Diencephalon (tissue), 1 donor: ENCODE data around the gene SPOP. TPM values are rescaled to one million over a fixed set of nuclear protein-coding genes. Genes with fewer than 3 reads are reported as not detected.

Experiments
- total RNA-seq: library from RNA; depleted of rRNA; stranded (reverse); fragments of >200 nt; gene quantifications from one replicate; pipeline ENCODE4 v1.2.3, GENCODE V29; 2014

SPOP gene
- 129 TPM for total RNA-seq

DNA sequence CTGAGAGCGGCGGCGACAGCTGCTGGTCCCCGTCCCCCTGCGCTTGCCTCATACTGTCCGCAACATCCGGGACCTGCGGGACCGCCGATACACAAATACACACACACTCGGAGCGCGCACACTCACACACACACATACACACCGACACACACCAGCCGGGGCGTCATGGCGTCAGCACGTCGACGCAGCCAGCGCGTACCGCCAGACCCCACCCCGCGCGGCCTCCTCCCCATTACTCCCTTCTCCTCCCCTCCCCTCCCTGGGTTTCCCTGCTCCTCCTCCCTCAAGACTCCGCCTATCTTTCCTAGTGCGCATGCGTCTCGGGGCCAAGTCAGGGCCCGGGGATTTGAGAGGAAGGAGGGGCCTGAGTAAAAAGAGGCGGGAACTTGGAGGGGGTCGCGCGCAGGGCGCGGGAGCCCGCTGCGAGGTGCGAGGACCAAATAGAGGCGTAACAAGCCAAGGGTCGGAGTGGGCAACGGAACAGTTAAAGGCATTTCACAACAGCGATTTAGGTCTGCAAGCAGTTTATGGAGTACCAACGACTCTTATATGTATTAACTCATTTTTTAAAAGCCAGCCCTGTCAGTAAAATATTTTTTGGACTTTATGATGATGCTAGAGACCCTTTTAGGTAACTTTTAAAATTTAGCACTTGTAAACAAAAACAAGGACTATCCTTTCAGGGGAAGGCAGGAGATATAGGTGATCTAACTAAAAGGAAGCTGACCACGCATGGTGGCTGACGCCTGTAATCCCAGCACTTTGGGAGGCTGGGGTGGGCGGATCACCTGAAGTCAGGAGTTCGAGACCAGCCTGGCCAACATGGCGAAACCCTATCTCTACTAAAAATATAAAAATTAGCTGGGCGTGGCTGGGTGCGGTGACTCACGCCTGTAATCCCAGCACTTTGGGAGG lies at the start of gene SPOP:
SPOP (minus strand) TSS at position 165 of the 915 bp plus-strand sequence. CDS start 55,287 bp downstream, outside the sequence.

DNA sequence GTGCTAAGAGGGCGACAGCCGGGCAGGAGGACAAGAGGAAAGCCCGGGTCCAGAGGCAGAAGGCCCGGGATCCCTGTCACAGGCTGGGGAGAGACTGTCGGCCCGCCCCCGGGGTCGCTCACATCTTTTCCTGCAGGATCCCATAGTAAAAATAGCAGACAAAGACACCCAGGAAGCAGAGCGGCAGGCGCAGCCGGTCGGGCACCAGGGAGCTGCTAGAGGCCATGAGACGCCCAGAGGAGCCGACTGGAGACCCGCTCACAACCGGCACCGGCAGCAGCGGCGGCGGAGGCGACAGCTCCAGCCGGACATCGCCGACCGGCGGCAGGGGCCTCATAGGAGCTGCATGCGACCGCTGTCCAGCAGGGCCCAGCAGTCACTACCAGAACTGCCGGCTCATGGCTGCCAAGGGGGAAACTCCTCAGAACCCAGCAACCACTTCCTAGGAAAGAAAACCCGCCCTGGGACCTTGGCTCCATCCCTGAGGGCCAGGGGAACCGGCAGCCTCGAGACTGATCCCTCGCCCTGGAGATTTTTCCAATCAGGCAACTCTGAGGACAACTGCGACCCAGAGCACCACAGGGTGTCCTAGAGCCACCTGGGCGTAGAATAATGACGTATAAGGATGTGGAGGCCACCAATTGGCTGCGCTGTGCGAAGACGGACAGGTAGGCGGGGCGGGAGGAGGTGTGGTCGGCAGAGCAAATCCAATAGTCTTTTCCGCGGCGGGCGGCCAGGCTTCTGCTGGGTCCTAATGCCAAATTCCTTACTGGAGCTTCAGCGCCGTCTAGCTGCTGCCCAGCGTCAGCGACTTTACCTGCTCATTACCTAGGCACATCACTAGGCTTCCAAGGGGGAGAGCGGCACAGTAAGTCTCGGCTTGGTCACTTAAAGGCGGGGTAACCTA lies 30.0 kb upstream of the SPOP start, which contains the start of gene SLC35B1:
SLC35B1 (minus strand) TSS at position 357 of the 907 bp plus-strand sequence; CDS start at position 226, 131 bp downstream.

DNA sequence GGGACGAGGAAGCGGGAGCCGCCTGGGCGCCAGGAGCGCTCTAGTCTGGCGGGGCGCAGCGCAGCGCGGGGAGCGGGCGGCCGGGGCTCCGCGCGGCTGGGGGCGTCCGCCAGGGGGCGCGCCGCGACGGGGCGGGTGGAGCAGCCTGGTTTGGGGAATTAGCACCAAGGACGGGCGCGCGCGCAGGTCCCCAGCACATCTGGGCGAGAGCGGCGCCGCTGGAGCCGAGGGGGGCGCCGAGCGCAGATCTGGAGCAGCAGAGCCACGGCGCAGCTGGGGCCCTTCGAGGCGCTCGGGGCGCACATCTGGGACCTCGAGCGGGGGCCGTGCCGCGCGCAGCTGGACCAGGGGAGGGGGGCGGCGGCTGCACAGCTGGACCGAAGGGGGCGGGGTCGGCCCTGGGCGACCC lies 102.2 kb downstream of the SPOP start, which contains the start of gene NXPH3:
NXPH3 (plus strand) TSS at position 193 of the 409 bp plus-strand sequence. CDS start 349 bp downstream, outside the sequence.

Other genes with a start within 250 kb of the SPOP start
- gene NGFR, start 182.8 kb downstream of the SPOP start, total RNA-seq = 6.5 TPM
- 10.8 TPM for gene NXPH3, start 102.2 kb downstream of the SPOP start, total RNA-seq
- gene SLC35B1, start 29.9 kb upstream of the SPOP start, total RNA-seq = 51.4 TPM
- 3.0 TPM for gene FAM117A, start 86.0 kb upstream of the SPOP start, total RNA-seq
- 59.3 TPM for gene KAT7, start 110.6 kb upstream of the SPOP start, total RNA-seq
- gene TAC4, start 170.0 kb upstream of the SPOP start, total RNA-seq = not detected